ENCODE data around the gene REXO2. TPM values are rescaled to one million over a fixed set of nuclear protein-coding genes. Genes with fewer than 3 reads are reported as not detected.

The REXO2 gene
- total RNA-seq, 6 experiments from 2014 or later: 25.8 to 73.9 (median 37.0) TPM

- intact Hi-C loops (cut with DNase I): no loop called here
- H3K4me1 ChIP-seq: peaks cover 0 to 47% (median 6%) of the 10 kb centered on the region in 4 donors
- peaks cover 0 to 3% (median 1%) of the 10 kb centered on the region in 4 donors for H3K36me3 ChIP-seq
Measured at GRCh38 chr11:114400915-114401223, 38.4 kb upstream of the REXO2 start.

GRCh38 chr11:114401311-114401710 lies 38.0 kb upstream of the REXO2 start:
- Histone ChIP-seq H3K9me3 (no peaks in the 10 kb centered on the region), H3K4me3 (peak overlapping the region; percentile 56 to 78 (median 64)), H3K27ac (peak overlapping the region; percentile 97 to 99 (median 97)), H3K4me1 (peaks cover 0 to 47% (median 6%) of the 10 kb centered on the region in 4 donors), H3K36me3 (peaks cover 0 to 8% (median 4%) of the 10 kb centered on the region in 4 donors), H3K27me3 (no peaks in the 10 kb centered on the region)
- TF ChIP-seq CTCF (IDR thresholded peaks at IDR 0.05): no peak
- no peak for TF ChIP-seq POLR2A (IDR thresholded peaks at IDR 0.05)
- 0% methylated on average over 4 of the region's 4 CpGs for WGBS (ENCODE audit: insufficient coverage, low coverage, low lambda C conversion rate, missing lambda C conversion rate)
- intact Hi-C loops (cut with DNase I): no loop called here
- DNase-seq (no peak), ATAC-seq (no peak)

More at GRCh38 chr11:114400915-114401223, 38.4 kb upstream of the REXO2 start:
- no peaks in the 10 kb centered on the region for H3K9me3 ChIP-seq
- TF ChIP-seq POLR2A (IDR thresholded peaks at IDR 0.05) (no peak), CTCF (IDR thresholded peaks at IDR 0.05) (no peak)
- no peak for DNase-seq
- H3K27me3 ChIP-seq: no peaks in the 10 kb centered on the region
- H3K4me3 ChIP-seq: peak overlapping the region; percentile 56 to 78 (median 64)
- no peak for ATAC-seq
- peak overlapping the region; percentile 97 to 99 (median 97) for H3K27ac ChIP-seq
- 0% methylated on average over 8 of the region's 8 CpGs for WGBS (ENCODE audit: insufficient coverage, low coverage, low lambda C conversion rate, missing lambda C conversion rate)

GRCh38 chr11:114412946-114413345 lies 26.3 kb upstream of the REXO2 start:
- no peaks in the 10 kb centered on the region for H3K9me3 ChIP-seq
- no peak overlapping the region for H3K4me3 ChIP-seq
- no peak for DNase-seq
- no peaks in the 10 kb centered on the region for H3K27me3 ChIP-seq
- no peaks in the 10 kb centered on the region for H3K4me1 ChIP-seq
- peaks cover 0 to 21% (median 4%) of the 10 kb centered on the region in 4 donors for H3K36me3 ChIP-seq
- no peak for ATAC-seq
- intact Hi-C loops (cut with DNase I): no loop called here
- no peak overlapping the region for H3K27ac ChIP-seq
- TF ChIP-seq CTCF (IDR thresholded peaks at IDR 0.05) (no peak), POLR2A (IDR thresholded peaks at IDR 0.05) (no peak)
- 98% methylated on average over 4 of the region's 4 CpGs for WGBS (ENCODE audit: insufficient coverage, low coverage, low lambda C conversion rate, missing lambda C conversion rate)

- H3K27ac ChIP-seq: no peak overlapping the region
- intact Hi-C loops (cut with DNase I): no loop called here
- ATAC-seq (no peak), DNase-seq (no peak)
- no peaks in the 10 kb centered on the region for H3K27me3 ChIP-seq
- no peaks in the 10 kb centered on the region for H3K9me3 ChIP-seq
- WGBS (ENCODE audit: insufficient coverage, low coverage, low lambda C conversion rate, missing lambda C conversion rate): 82% methylated on average over 10 of the region's 10 CpGs
- no peak overlapping the region for H3K4me3 ChIP-seq
- peaks cover 0 to 12% (median under 1%) of the 10 kb centered on the region in 4 donors for H3K36me3 ChIP-seq
- no peak for TF ChIP-seq POLR2A (IDR thresholded peaks at IDR 0.05)
- TF ChIP-seq CTCF (IDR thresholded peaks at IDR 0.05): no peak
- no peaks in the 10 kb centered on the region for H3K4me1 ChIP-seq
Measured at GRCh38 chr11:114413958-114414357, 25.3 kb upstream of the REXO2 start.

GRCh38 chr11:114416441-114416961 lies 22.8 kb upstream of the REXO2 start:
- Histone ChIP-seq H3K27me3 (no peaks in the 10 kb centered on the region), H3K27ac (no peak overlapping the region), H3K9me3 (no peaks in the 10 kb centered on the region), H3K36me3 (no peaks in the 10 kb centered on the region), H3K4me1 (no peaks in the 10 kb centered on the region), H3K4me3 (no peak overlapping the region)
- DNase-seq (no peak), ATAC-seq (no peak)
- intact Hi-C loops (cut with DNase I): no loop called here
- TF ChIP-seq CTCF (IDR thresholded peaks at IDR 0.05) (no peak), POLR2A (IDR thresholded peaks at IDR 0.05) (no peak)

All from right lobe of liver (tissue), 6 donors.